ENCODE data around the gene VWA8. TPM values are rescaled to one million over a fixed set of nuclear protein-coding genes. Genes with fewer than 3 reads are reported as not detected.

The VWA8 gene
- total and polyA plus RNA-seq, 2 of the 8 experiments (the other 6 are each of a cell fraction or from before 2014, with no cell fraction given), result 5.9 to 19.6 TPM

GRCh38 chr13:41827507-41828213 lies 133.2 kb downstream of the VWA8 start:
- Histone ChIP-seq H4K91ac (replicated peaks; ENCODE audit: insufficient read length, low read length) (no peak overlapping the region), H3K4me2 (ENCODE audit: insufficient read depth in 1 of 2, low read depth in 2 of 2, low read length in 2 of 2) (no peak overlapping the region), H3K79me1 (ENCODE audit: low read depth, low read length) (no peaks in the 10 kb centered on the region), H2BK20ac (ENCODE audit: low read length) (no peak overlapping the region), H4K20me1 (replicated peaks in 1 of 2; ENCODE audit: control insufficient read depth in 1 of 2, insufficient read depth in 2 of 2, low read length in 2 of 2) (no peaks in the 10 kb centered on the region), H3K14ac (ENCODE audit: insufficient read length) (no peak overlapping the region), H3K9me3 (ENCODE audit: insufficient read depth in 2 of 2, low read depth in 1 of 2, low read length in 1 of 2) (no peaks in the 10 kb centered on the region), H3K4ac (replicated peaks; ENCODE audit: insufficient read length, low read depth, low read length) (no peak overlapping the region), H3K56ac (replicated peaks; ENCODE audit: insufficient read length, low read depth, low read length) (no peak overlapping the region), H3K27me3 (replicated peaks in 1 of 4; ENCODE audit: control insufficient read depth in 3 of 4, extremely low read depth in 1 of 4, insufficient read depth in 3 of 4, low read length in 3 of 4) (no peaks in the 10 kb centered on the region), H3K4me3 (ENCODE audit: extremely low read depth in 1 of 4, insufficient read depth in 2 of 4, low read depth in 3 of 4, low read length in 4 of 4) (no peak overlapping the region), H2AFZ (ENCODE audit: low read length) (no peak overlapping the region), H2BK5ac (ENCODE audit: low read depth, low read length) (no peak overlapping the region), H3K23me2 (ENCODE audit: low read depth, low read length) (no peaks in the 10 kb centered on the region), H2AK5ac (ENCODE audit: low read depth, low read length) (no peak overlapping the region), H3K27ac (ENCODE audit: low read depth, low read length) (no peak overlapping the region), H2BK15ac (ENCODE audit: low read length) (no peak overlapping the region), H3K9ac (replicated peaks in 1 of 4; ENCODE audit: extremely low read depth in 1 of 4, low read depth in 3 of 4, low read length in 3 of 4) (no peak overlapping the region), H3K4me1 (replicated peaks in 1 of 4; ENCODE audit: control insufficient read depth in 3 of 4, insufficient read depth in 4 of 4, low read length in 3 of 4) (no peaks in the 10 kb centered on the region), H3K36me3 (ENCODE audit: control insufficient read depth in 2 of 4, insufficient read depth in 4 of 4, low read length in 3 of 4) (no peaks in the 10 kb centered on the region; a peak in 1 of 8 replicates), H3K18ac (ENCODE audit: extremely low read depth, low read length) (no peak overlapping the region), H4K5ac (ENCODE audit: insufficient read length, low read depth, low read length) (no peak overlapping the region), H3K79me2 (ENCODE audit: control insufficient read depth in 1 of 2, insufficient read depth in 2 of 2, low read length in 2 of 2) (no peaks in the 10 kb centered on the region), H2BK120ac (replicated peaks; ENCODE audit: low read depth, low read length) (no peak overlapping the region), H3K23ac (ENCODE audit: insufficient read length) (no peak overlapping the region), H2BK12ac (ENCODE audit: low read depth, low read length) (no peak overlapping the region), H4K8ac (ENCODE audit: extremely low read depth, insufficient read depth, low read length) (no peak overlapping the region)
- ChIA-PET CTCF (ENCODE audit: partially characterized antibody) (interaction anchor here (0.6 to 1.4 kb wide), 2 partner anchors 19 to 160 kb away, joined by 3 read pairs; no protein-coding TSS in a partner anchor), POLR2A (ENCODE audit: partially characterized antibody) (no interaction called here)
- WGBS, 2 experiments (ENCODE audit: extremely low coverage in 1 of 2, insufficient coverage in 1 of 2, insufficient read length in 1 of 2, insufficient replicate concordance in 2 of 2, low coverage in 1 of 2, low lambda C conversion rate in 2 of 2, missing lambda C conversion rate in 1 of 2), result 92% methylated on average over 5 of the region's 5 CpGs; no CpG with 5 or more reads in 1 of the 2 experiments
- no peak for DNase-seq (ENCODE audit: low read depth in 1 of 2, low spot score in 2 of 2)
- FAIRE-seq, result no peak
- TF ChIP-seq TBP (IDR thresholded peaks at IDR 0.05; ENCODE audit: low read depth, low read length) (no peak), PHF8 (conservative IDR thresholded peaks at IDR 0.05; ENCODE audit: low read depth, low read length) (no peak), BRCA1 (IDR thresholded peaks at IDR 0.05; ENCODE audit: low read depth, low read length) (no peak), RBBP5 (IDR thresholded peaks at IDR 0.05; ENCODE audit: borderline replicate concordance, low read depth, low read length) (no peak), SUZ12 (IDR thresholded peaks at IDR 0.05; ENCODE audit: low read length) (no peak), HDAC6 (IDR thresholded peaks at IDR 0.05; ENCODE audit: low read depth, low read length) (no peak)
- TF ChIP-seq, protein P1, sequence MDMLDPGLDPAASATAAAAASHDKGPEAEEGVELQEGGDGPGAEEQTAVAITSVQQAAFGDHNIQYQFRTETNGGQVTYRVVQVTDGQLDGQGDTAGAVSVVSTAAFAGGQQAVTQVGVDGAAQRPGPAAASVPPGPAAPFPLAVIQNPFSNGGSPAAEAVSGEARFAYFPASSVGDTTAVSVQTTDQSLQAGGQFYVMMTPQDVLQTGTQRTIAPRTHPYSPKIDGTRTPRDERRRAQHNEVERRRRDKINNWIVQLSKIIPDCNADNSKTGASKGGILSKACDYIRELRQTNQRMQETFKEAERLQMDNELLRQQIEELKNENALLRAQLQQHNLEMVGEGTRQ (IDR thresholded peaks at IDR 0.05; ENCODE audit: low read length), result no peak
